Activated naive CD4-positive, alpha-beta T cell treated with anti-CD3 and anti-CD28 coated beads, Interleukin-2, amount 50 U/mL, for 24 hours (primary cell): Measurements from ENCODE around the gene GP9.
"Not testable (repeated sequence)": the region's sequence is repeated elsewhere in the genome, so short reads cannot be mapped to it uniquely, and the experiment has no call there.

Source experiments
- H3K27ac Mint-ChIP-seq: one replicate; pipeline ENCODE4 v1.8.0; 2021; ENCODE audit warnings: mild to moderate bottlenecking, mixed read lengths
- H3K27me3 Mint-ChIP-seq: one replicate; pipeline ENCODE4 v1.8.0; 2021; ENCODE audit warnings: mixed read lengths
- H3K36me3 Mint-ChIP-seq: one replicate; pipeline ENCODE4 v1.8.0; 2021; ENCODE audit warnings: mixed read lengths
- H3K4me1 Mint-ChIP-seq: one replicate; pipeline ENCODE4 v1.8.0; 2021; ENCODE audit warnings: mixed read lengths
- H3K4me3 Mint-ChIP-seq: one replicate; pipeline ENCODE4 v1.8.0; 2021; ENCODE audit warnings: mild to moderate bottlenecking, mixed read lengths
- H3K9me3 Mint-ChIP-seq: one replicate; pipeline ENCODE4 v1.8.0; 2021; ENCODE audit warnings: mixed read lengths

GP9 gene

DNA sequence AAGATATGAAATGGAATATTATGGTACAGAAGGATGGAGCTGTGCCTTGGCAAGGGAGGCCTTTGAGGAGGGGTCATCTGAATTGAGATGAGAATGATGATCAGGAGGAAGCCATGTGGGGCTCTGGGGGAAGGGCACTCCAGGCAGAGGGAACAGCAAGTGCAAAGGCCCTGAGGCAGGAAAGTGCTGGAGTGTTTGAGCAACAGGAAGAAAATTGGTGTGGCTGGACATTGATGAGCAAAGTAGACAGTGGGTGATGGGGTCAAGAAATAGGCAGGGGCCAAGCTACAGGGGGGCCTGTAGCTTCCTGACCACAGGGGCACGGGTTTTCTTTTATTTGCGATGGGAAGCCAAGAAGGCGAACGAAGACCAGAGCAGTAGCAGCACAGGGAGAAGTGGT lies 3.3 kb upstream of the GP9 start:
- Mint-ChIP-seq H3K9me3 (no peaks in the 10 kb centered on the region), H3K4me1 (peaks cover 8% of the 10 kb centered on the region), H3K27me3 (no peaks in the 10 kb centered on the region), H3K27ac (peak overlapping the region; percentile 52), H3K4me3 (no peak overlapping the region), H3K36me3 (no peaks in the 10 kb centered on the region)

DNA sequence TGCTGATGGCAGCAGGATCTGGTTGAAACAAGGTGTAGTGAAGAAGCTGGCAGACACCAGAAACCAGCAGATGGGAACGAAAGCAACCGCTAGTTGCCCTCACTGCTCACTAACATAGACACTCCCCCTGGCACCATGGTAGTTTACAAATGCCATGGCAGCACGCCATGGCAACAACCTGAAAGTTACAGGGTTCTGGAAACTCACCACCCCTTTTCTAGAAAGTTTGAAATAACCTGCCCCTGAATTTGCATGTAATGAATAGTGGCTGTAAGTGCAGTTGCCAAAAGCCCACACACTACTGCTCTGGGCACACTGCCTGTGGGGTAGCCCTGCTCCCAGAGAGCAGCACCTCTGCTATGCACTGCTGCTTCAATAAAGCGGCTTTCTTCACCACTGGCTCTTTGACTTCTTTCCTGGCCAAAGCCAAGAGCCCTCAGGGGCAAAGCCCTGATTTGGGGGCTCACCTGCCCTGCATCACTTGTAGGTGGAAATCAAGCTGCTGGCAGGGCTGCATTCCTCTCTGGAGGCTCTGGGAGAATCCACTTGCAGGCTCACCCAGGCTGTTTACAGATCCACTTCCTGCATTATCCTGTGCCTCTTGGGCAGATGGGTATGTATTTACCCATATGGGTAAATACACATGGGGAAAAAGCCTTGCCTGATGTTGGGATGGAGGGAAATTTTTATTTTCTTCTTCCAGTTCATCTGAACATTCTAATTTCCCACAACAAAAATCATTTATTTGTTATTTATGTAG lies 2.0 kb upstream of the GP9 start:
- no peaks in the 10 kb centered on the region for H3K27me3 Mint-ChIP-seq
- no peak overlapping the region for H3K27ac Mint-ChIP-seq
- H3K36me3 Mint-ChIP-seq: no peaks in the 10 kb centered on the region
- no peaks in the 10 kb centered on the region for H3K9me3 Mint-ChIP-seq
- peaks cover 3% of the 10 kb centered on the region for H3K4me1 Mint-ChIP-seq
- no peak overlapping the region for H3K4me3 Mint-ChIP-seq

DNA sequence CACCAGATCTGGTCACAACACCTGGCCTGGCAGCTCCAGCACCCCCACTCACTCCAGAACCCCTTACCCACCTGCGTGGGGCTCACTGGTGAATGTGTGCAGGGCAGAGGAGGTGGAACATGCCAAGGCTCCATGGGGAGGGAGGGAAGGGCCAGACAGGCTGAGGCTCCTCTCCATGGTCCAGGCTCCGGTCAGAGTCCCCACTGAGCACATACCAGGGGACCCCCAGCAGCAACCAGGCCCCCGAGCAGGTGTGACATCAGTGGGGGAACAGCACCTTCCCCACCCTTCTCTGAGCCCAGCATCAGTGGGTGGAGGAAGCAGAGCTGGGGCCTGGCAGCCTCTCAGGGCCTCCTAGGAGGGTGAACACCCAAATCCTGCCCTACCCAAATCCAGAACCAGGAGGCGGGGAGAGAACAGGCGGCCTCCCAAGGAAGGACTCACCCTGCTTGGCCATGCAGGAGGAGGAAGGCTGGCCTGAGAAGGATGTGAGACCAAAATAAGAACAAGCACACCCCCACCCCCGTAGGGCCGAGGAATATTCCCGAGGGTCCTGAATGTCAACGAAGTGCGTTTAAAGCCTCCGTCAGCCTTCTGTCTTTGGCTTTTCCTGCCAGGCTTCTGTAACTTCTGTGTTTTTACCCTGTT lies 1.1 kb upstream of the GP9 start:
- no peaks in the 10 kb centered on the region for H3K4me1 Mint-ChIP-seq
- no peaks in the 10 kb centered on the region for H3K27me3 Mint-ChIP-seq
- H3K36me3 Mint-ChIP-seq: no peaks in the 10 kb centered on the region
- no peak overlapping the region for H3K27ac Mint-ChIP-seq
- H3K9me3 Mint-ChIP-seq: no peaks in the 10 kb centered on the region
- H3K4me3 Mint-ChIP-seq: no peak overlapping the region

DNA sequence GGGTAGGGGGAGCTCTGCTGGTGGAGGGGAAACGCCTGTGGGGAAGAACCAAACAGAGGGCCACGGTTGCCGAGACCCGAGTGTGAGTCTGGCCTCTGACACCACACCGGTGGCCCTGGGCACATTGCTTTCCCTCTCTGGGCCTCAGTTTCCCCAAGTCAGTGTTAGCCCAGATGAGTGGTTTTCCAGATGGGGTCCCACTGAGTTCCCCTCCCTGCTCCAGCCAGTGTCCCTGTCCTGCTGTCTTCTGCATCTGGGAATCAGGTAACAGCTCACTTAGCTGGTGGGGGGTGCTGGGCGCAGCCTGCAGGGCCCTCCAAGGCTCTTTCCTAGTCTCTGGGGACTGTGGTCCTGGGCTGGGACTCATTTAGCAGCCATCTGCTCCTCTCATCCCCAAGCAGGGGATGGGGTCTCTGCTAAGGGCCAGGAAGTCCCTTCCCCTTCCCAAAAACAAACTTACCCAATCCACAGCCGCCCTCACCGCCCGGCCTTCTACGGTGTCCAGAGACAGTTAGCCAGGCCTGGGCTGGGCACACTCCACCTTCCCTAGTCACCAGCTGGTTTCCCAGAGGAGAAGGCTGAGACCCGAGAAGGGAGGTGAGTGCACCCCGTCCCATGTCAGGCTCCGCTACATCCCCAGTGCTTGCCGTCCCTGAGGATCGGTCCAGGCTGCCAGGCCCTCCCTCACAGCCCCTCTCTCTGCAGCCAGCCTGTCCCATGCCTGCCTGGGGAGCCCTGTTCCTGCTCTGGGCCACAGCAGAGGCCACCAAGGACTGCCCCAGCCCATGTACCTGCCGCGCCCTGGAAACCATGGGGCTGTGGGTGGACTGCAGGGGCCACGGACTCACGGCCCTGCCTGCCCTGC lies 676 bp downstream of the GP9 start:
- H3K9me3 Mint-ChIP-seq: no peaks in the 10 kb centered on the region
- no peak overlapping the region for H3K27ac Mint-ChIP-seq
- no peaks in the 10 kb centered on the region for H3K36me3 Mint-ChIP-seq
- H3K4me3 Mint-ChIP-seq: no peak overlapping the region
- H3K4me1 Mint-ChIP-seq: no peaks in the 10 kb centered on the region
- H3K27me3 Mint-ChIP-seq: no peaks in the 10 kb centered on the region

DNA sequence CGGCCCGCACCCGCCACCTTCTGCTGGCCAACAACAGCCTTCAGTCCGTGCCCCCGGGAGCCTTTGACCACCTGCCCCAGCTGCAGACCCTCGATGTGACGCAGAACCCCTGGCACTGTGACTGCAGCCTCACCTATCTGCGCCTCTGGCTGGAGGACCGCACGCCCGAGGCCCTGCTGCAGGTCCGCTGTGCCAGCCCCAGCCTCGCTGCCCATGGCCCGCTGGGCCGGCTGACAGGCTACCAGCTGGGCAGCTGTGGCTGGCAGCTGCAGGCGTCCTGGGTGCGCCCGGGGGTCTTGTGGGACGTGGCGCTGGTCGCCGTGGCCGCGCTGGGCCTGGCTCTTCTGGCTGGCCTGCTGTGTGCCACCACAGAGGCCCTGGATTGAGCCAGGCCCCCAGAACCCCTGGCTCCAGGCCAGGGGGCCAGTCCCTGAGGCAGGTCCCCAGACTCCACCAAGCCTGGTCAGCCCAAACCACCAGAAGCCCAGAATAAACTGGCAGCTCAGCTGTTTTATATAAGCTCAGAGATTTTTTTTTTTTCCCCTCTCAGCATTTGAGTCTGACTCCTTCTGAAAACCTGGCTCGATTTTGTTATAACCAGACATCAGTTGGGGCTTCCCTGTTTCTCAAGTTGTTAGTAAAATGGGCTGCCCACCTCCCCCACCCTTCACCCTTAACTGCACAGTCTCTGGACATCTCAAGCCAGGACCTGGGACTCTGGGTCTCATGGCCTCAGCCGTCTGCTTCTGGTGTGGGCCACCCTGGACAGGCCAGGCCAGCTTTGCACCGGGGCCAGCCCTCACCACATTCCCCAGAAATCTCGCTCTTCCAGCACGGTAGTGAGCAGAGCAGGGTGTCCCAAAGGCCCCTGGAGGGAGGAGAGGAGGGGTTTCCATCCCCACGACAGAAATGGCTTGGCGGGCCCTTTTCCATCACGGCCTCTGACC lies 1.6 kb downstream of the GP9 start:
- H3K27me3 Mint-ChIP-seq: no peaks in the 10 kb centered on the region
- H3K4me1 Mint-ChIP-seq: no peaks in the 10 kb centered on the region
- H3K9me3 Mint-ChIP-seq: no peaks in the 10 kb centered on the region
- no peaks in the 10 kb centered on the region for H3K36me3 Mint-ChIP-seq
- H3K4me3 Mint-ChIP-seq: no peak overlapping the region
- no peak overlapping the region for H3K27ac Mint-ChIP-seq

DNA sequence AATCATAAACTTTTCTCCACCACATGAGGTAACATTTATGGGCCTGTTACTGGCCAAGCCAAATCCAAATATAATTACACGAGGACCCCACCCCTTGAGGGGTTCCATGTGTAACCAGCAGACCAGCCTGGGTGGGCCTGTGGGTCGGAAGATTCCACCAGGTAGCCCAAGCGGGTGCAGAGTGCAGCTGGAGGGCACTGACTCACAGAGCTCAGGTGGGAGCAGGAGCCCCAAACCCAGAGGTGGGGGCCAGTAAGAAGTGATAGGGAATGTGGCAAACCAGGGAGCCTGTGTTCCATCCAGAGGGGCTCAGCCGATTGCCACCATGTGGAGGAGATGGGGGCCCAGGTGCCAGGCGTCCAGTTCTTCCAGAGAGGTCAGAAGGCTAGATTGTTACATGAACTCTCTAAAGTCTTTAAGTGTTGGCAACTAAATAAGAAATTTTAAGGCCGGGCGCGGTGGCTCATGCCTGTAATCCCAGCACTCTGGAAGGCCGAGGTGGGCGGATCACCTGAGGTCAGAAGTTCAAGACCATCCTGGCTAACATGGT lies 2.6 kb downstream of the GP9 start:
- Mint-ChIP-seq H3K4me3 (no peak overlapping the region), H3K27me3 (no peaks in the 10 kb centered on the region), H3K4me1 (no peaks in the 10 kb centered on the region), H3K9me3 (no peaks in the 10 kb centered on the region), H3K36me3 (no peaks in the 10 kb centered on the region), H3K27ac (no peak overlapping the region)

DNA sequence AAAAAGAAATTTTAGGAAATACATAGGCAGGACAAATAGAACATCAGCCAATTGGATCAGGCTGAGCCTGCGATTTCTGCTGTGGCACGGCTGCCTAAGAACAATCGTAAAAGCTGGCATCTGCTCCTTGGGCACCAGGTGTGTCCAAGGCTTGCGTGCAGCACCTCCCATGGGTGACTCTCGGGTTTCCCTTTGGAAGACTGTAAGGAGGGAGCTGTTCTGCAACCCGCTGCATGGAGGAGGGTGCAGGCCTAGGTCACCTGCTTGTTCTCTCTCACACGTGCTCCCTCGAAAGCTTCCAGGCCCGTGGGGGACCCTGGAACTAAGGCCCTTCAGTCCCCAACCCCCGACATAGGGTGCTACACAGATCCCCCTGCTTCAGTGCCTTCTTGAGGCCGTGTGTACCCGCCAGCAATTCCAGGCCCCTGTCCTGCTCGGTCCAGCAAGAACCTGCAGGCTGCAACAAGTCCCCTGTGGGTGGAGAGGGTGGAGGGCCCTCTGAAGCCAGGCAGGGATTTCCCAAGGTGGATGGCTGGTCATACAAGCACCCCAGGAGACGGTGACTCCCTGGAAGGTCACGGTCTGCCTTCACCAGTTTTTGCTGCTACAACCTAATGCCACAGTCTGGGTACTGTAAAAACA lies 3.4 kb downstream of the GP9 start:
- Mint-ChIP-seq H3K36me3 (no peaks in the 10 kb centered on the region), H3K27me3 (no peaks in the 10 kb centered on the region), H3K27ac (no peak overlapping the region), H3K4me3 (no peak overlapping the region), H3K4me1 (peaks cover 2% of the 10 kb centered on the region), H3K9me3 (no peaks in the 10 kb centered on the region)

DNA sequence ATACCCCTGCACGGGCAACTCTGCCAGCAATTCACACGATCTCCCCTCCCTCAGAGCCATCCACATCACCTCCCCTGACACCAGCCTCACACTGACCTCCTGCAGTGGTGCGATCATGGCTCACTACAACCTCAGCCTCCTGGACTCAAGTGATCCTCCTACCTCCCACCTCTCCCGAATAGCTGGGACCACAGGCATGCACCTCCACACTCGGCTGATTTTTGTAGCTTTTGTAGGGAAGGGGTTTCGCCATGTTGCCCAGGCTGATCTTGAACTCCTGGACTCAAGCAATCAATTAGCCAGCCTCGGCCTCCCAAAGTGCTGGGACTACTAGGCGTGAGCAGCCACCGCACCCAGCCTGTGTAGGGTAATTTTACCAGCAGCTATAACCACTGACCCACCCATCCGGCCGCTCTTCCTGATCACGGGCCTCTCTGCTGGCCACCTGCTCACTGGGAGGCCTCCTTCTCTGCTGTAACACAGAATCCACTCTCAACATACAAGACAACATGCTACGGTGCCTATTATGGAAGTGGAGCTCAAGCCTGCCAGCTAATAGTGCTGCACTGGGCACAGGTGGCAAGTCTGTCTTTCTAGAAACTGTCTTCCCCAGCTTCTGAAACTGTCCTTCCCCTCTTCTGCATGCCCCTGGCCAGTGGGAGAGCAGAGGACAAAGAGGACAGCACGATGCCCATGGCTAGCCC lies 4.6 kb downstream of the GP9 start:
- no peaks in the 10 kb centered on the region for H3K9me3 Mint-ChIP-seq
- H3K4me3 Mint-ChIP-seq: no peak overlapping the region
- H3K27me3 Mint-ChIP-seq: no peaks in the 10 kb centered on the region
- peaks cover 3% of the 10 kb centered on the region for H3K4me1 Mint-ChIP-seq
- H3K27ac Mint-ChIP-seq: no peak overlapping the region
- no peaks in the 10 kb centered on the region for H3K36me3 Mint-ChIP-seq

DNA sequence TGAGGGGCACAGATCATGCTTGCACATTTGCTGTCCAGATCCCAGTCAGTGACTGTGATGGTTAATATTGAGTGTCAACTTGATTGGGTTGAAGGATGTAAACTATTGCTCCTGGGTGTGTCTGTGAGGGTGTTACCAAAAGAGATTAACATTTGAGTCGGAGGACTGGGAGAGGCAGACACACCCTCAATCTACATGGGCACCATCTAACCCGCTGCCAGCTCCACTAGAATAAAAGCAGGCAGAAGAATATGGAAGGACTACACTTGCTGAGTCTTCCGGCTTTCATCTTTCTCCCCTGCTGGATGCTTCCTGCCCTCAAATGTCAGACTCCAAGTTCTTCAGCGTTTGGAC lies 5.1 kb downstream of the GP9 start:
- Mint-ChIP-seq H3K4me1 (peaks cover 3% of the 10 kb centered on the region), H3K27me3 (no peaks in the 10 kb centered on the region), H3K36me3 (no peaks in the 10 kb centered on the region), H3K27ac (no peak overlapping the region), H3K9me3 (no peaks in the 10 kb centered on the region), H3K4me3 (no peak overlapping the region)

DNA sequence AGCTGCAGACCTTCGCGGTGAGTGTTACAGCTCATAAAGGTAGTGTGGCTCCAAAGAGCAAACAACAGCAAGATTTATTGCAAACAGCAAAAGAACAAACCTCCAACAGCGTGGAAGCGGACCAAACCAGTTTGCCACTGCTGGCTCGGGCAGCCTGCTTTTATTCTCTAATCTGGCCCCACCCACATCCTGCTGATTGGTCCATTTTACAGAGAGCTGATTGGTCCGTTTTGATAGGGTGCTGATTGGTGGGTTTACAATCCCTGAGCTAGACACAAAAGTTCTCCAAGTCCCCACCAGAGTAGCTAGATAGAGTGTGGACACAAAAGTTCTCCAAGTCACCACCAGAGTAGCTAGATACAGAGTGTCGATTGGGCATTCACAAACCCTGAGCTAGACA lies 7.1 kb downstream of the GP9 start:
- peak overlapping the region; percentile 68 for H3K4me3 Mint-ChIP-seq
- not testable (repeated sequence) for H3K27ac Mint-ChIP-seq, H3K27me3 Mint-ChIP-seq, H3K9me3 Mint-ChIP-seq, H3K4me1 Mint-ChIP-seq, H3K36me3 Mint-ChIP-seq

DNA sequence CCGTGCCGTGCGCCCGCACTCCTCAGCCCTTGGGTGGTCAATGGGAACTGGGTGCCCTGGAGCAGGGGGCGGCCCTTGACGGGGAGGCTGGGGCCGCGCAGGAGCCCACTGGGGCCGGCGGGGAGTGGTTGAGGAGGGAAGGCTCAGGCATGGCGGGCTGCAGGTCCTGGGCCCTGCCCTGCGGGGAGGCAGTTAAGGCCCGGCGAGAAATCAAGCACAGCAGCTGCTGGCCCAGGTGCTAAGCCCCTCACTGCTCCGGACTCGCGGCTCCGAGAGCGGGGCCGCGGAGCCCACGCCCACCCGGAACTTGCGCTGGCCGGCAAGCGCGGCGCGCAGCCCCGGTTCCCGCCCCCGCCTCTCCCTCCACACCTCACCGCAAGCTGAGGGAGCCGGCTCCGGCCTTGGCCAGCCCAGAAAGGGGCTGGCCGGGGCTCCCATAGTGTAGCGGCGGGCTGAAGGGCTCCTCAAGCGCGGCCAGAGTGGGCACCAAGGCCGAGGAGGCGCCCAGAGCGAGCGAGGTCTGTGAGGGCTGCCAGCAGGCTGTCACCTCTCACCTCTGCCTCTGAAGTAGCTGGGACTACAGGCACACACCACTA lies 7.8 kb downstream of the GP9 start:
- no peaks in the 10 kb centered on the region for H3K36me3 Mint-ChIP-seq
- no peaks in the 10 kb centered on the region for H3K27me3 Mint-ChIP-seq
- H3K9me3 Mint-ChIP-seq: no peaks in the 10 kb centered on the region
- H3K4me3 Mint-ChIP-seq: peak overlapping the region; percentile 81
- no peak overlapping the region for H3K27ac Mint-ChIP-seq
- H3K4me1 Mint-ChIP-seq: peaks cover 3% of the 10 kb centered on the region

DNA sequence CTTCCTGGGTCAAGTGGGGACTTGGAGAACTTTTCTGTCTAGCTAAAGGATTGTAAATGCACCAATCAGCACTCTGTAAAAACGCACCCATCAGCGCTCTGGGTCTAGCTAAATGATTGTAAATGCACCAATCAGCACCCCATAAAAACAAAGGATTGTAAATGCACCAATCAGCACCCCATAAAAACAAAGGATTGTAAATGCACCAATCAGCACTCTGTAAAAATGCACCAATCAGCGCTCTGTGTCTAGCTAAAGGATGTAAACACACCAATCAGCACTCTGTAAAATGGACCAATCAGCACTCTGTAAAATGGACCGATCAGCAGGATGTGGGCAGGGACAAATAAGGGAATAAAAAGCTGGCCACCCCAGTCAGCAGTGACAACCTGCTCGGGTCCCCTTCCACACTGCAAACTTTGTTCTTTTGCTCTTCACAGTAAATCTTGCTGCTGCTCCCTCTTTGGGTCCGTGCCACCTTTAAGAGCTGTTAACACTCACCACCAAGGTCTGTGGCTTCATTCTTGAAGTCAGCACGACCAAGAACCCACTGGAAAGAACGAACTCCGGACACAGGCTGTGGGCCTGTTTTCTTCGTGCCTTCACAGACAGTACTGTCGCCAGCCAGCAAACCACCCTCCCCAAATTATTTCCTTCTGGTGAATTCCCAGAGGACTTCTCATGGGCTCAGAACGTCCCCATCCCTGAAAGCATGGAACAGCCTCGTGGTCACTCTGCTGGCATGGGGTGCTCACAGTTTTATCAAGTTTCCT lies 8.9 kb downstream of the GP9 start:
- peak overlapping the region; percentile 81 for H3K4me3 Mint-ChIP-seq
- not testable (repeated sequence) for H3K9me3 Mint-ChIP-seq, H3K27ac Mint-ChIP-seq, H3K4me1 Mint-ChIP-seq, H3K36me3 Mint-ChIP-seq, H3K27me3 Mint-ChIP-seq

DNA sequence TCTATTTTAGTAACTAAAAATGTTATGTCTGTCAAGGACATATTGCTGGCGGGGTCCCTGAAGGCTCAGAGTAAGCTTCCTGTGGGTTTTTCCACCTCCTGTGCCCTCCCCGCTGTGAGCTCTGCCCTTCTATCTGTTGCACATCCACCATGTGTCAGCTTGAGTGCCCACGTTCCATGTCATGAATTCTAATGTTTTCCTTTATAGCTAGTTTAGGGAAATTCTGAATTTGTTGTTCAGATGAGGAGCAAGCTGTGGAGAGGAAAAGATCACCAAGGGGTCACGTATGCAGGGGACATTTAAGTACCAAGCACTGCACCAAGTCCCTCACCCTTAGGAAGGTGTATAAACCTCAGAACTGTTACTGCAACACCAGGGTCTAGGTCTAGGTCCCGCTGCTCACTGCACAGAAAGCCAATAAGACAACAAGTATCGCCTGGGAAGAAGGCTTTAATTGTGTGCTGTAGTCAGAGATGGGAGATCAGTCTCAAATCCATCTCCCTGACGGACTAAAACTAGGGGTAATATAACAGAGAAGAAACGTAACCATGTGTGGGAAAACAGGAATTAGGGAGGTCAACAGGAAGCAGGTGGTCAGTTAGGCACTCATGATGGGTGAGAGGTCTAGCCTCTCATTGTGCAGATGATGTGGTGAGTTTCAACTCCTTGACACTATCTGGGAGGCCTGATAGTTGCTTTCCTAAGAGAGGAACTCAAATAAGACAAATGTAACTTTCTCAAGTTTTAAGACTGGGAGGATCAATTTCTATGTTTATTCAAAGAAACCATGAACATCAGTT lies 9.7 kb downstream of the GP9 start:
- Mint-ChIP-seq H3K9me3 (no peaks in the 10 kb centered on the region), H3K4me1 (peaks cover 3% of the 10 kb centered on the region), H3K4me3 (no peak overlapping the region), H3K27me3 (no peaks in the 10 kb centered on the region), H3K27ac (no peak overlapping the region), H3K36me3 (no peaks in the 10 kb centered on the region)
